Measurements from ENCODE around the gene PPP2R3B.

Gene PPP2R3B

GRCh38 chrX:370244-370962 lies 16.3 kb downstream of the PPP2R3B start:
- no peak for FAIRE-seq

- FAIRE-seq: no peak
These were observed 17.1 kb downstream of the PPP2R3B start for GRCh38 chrX:369563-370101.

- FAIRE-seq: no peak
These were observed 17.7 kb downstream of the PPP2R3B start for GRCh38 chrX:368811-369562.

- no peak for FAIRE-seq
These were observed 18.8 kb downstream of the PPP2R3B start for GRCh38 chrX:367866-368265.

- no peak for FAIRE-seq
These were observed 19.4 kb downstream of the PPP2R3B start for GRCh38 chrX:367349-367748.

GRCh38 chrX:363621-364375 lies 22.9 kb downstream of the PPP2R3B start:
- no peak for FAIRE-seq

GRCh38 chrX:362937-363620 lies 23.6 kb downstream of the PPP2R3B start:
- no peak for FAIRE-seq

GRCh38 chrX:362351-362750 lies 24.4 kb downstream of the PPP2R3B start:
- FAIRE-seq: no peak

- no peak for FAIRE-seq
These were observed 25.2 kb downstream of the PPP2R3B start for GRCh38 chrX:361231-362145.

GRCh38 chrX:360496-361150 lies 26.1 kb downstream of the PPP2R3B start:
- FAIRE-seq: no peak

GRCh38 chrX:358651-359143 lies 28.0 kb downstream of the PPP2R3B start:
- no peak for FAIRE-seq

GRCh38 chrX:357693-358471 lies 28.8 kb downstream of the PPP2R3B start:
- FAIRE-seq: no peak

GRCh38 chrX:357035-357692 lies 29.5 kb downstream of the PPP2R3B start:
- no peak for FAIRE-seq

- FAIRE-seq: no peak
These were observed 30.2 kb downstream of the PPP2R3B start for GRCh38 chrX:356385-357034.

- no peak for FAIRE-seq
These were observed 31.2 kb downstream of the PPP2R3B start for GRCh38 chrX:355329-356050.

GRCh38 chrX:353566-354535 lies 32.9 kb downstream of the PPP2R3B start:
- FAIRE-seq: no peak
